H1 (cell line): ENCODE results near the gene ZNF488. TPM values are rescaled to one million over a fixed set of nuclear protein-coding genes. Genes with fewer than 3 reads are reported as not detected.

Source experiments
- JUND ChIP-seq: IDR thresholded peaks from 2 replicates; pipeline ENCODE4 v1.6.1; 2011; ENCODE audit warnings: mild to moderate bottlenecking, improper control_type of control experiment, low read length
- RAD21 ChIP-seq, 2 experiments: IDR thresholded peaks in 1 of 2; conservative IDR thresholded peaks in 1 of 2; 2 replicates each; pipeline ENCODE4 v1.6.1; 2011; ENCODE audit warnings: low read depth in 2 of 2, low read length in 2 of 2, improper control_type of control experiment in 1 of 2, inconsistent platforms in 1 of 2, mild to moderate bottlenecking in 1 of 2, moderate library complexity in 1 of 2
- polyA plus RNA-seq, 7 experiments: library from polyadenylated mRNA; depleted of rRNA in 3 of 7; stranded (reverse) in 5 of 7; unstranded in 2 of 7; fragments of >200 nt in 5 of 7; fragments of 200-250 nt in 2 of 7; gene quantifications; 1 replicate in 5 of 7; 2 replicates in 1 of 7; 4 replicates in 1 of 7; pipeline versions ENCODE4 v1.2.1 to v1.2.3, GENCODE V29; 2011 to 2013; ENCODE audit warnings: missing spikeins in 2 of 7, mixed read lengths in 2 of 7
- total RNA-seq: library from RNA; stranded (reverse); fragmentation: NEBNext Ultra II Directional; extraction: Animal tissue kit (Norgen Biotek cat#: 25700); gene quantifications from 2 replicates; pipeline ENCODE4 v1.2.1, GENCODE V29; 2021

The ZNF488 gene
- total and polyA plus RNA-seq, 2 of the 8 experiments (the other 6 are each of a cell fraction or from before 2014, with no cell fraction given), result 7.9 to 11.4 TPM

GRCh38 chr10:47340608-47341170, 43.4 kb downstream of the ZNF488 start (continued):
- TF ChIP-seq RAD21 (IDR thresholded peaks at IDR 0.05 in 1 of 2, conservative IDR thresholded peaks at IDR 0.05 in 1 of 2; ENCODE audit: low read depth in 2 of 2, low read length in 2 of 2) (peak; percentile 73 to 79), JUND (peak; percentile 71)
